Neuronal stem cell (in vitro differentiated cells): ENCODE results near the gene MEGF9.

Experiments
- DNase-seq: peaks from one replicate; pipeline ENCODE4 v3.0.0-alpha.2; 2013; ENCODE audit warnings: low spot score
- H2AFZ ChIP-seq: one replicate; pipeline ENCODE4 v1.6.1; 2013; ENCODE audit warnings: mild to moderate bottlenecking, low read length, inconsistent platforms
- H2AK5ac ChIP-seq: 2 replicates; pipeline ENCODE4 v1.6.1; 2013; ENCODE audit warnings: low read depth, mild to moderate bottlenecking, inconsistent platforms, low read length, moderate library complexity, mixed read lengths
- H2BK120ac ChIP-seq: 2 replicates; pipeline ENCODE4 v1.6.1; 2013; ENCODE audit warnings: low read depth, mild to moderate bottlenecking, inconsistent platforms, low read length, moderate library complexity, mixed read lengths
- H2BK12ac ChIP-seq: one replicate; pipeline ENCODE4 v1.6.1; 2013; ENCODE audit warnings: low read length, inconsistent platforms
- H2BK15ac ChIP-seq: 2 replicates; pipeline ENCODE4 v1.6.1; 2013; ENCODE audit warnings: mild to moderate bottlenecking, low read length, inconsistent platforms, mixed read lengths
- H2BK5ac ChIP-seq: one replicate; pipeline ENCODE4 v1.6.1; 2013; ENCODE audit warnings: inconsistent platforms, mild to moderate bottlenecking, low read length, moderate library complexity
- H3K14ac ChIP-seq: one replicate; pipeline ENCODE4 v1.6.1; 2013; ENCODE audit warnings: low read length, inconsistent platforms
- H3K18ac ChIP-seq: 2 replicates; pipeline ENCODE4 v1.6.1; 2013; ENCODE audit warnings: low read length, inconsistent platforms
- H3K23ac ChIP-seq: 2 replicates; pipeline ENCODE4 v1.6.1; 2013; ENCODE audit warnings: low read depth, mild to moderate bottlenecking, mixed read lengths, low read length, inconsistent platforms; ENCODE audit not compliant: poor library complexity
- H3K27ac ChIP-seq: replicated peaks from 3 replicates; pipeline ENCODE4 v1.5.1; 2013; ENCODE audit warnings: low read length, inconsistent platforms
- H3K27me3 ChIP-seq, 3 experiments: 2 replicates each; pipeline ENCODE4 v1.6.1; 2013; ENCODE audit warnings: low read length in 3 of 3, mild to moderate bottlenecking in 2 of 3, inconsistent platforms in 1 of 3, low read depth in 1 of 3, mixed read lengths in 1 of 3, moderate library complexity in 1 of 3; ENCODE audit not compliant: control insufficient read depth in 3 of 3, insufficient read depth in 3 of 3
- H3K36me3 ChIP-seq, 2 donors: replicated peaks in 1 of 2; 2 replicates each; pipeline ENCODE4 v1.6.1; 2013; ENCODE audit warnings: low read length in 2 of 2; ENCODE audit not compliant: control insufficient read depth in 2 of 2, insufficient read depth in 2 of 2
- H3K4ac ChIP-seq: 2 replicates; pipeline ENCODE4 v1.6.1; 2013; ENCODE audit warnings: inconsistent platforms, mild to moderate bottlenecking, low read length, moderate library complexity
- H3K4me1 ChIP-seq, 2 donors: 1 replicate in 1 of 2; 2 replicates in 1 of 2; pipeline ENCODE4 v1.6.1; 2013; ENCODE audit warnings: low read length in 2 of 2, low read depth in 1 of 2; ENCODE audit not compliant: control insufficient read depth in 2 of 2, insufficient read depth in 1 of 2
- H3K4me2 ChIP-seq: one replicate; pipeline ENCODE4 v1.6.1; 2013; ENCODE audit warnings: mild to moderate bottlenecking, low read length, inconsistent platforms; ENCODE audit not compliant: insufficient read depth, poor library complexity, severe bottlenecking
- H3K4me3 ChIP-seq, 2 donors: 2 replicates each; pipeline ENCODE4 v1.5.1; 2013; ENCODE audit warnings: low read length in 2 of 2, mild to moderate bottlenecking in 2 of 2, inconsistent platforms in 1 of 2, moderate library complexity in 1 of 2
- H3K79me1 ChIP-seq: one replicate; pipeline ENCODE4 v1.6.1; 2013; ENCODE audit warnings: low read depth, mild to moderate bottlenecking, inconsistent platforms, low read length, moderate library complexity
- H3K9ac ChIP-seq: one replicate; pipeline ENCODE4 v1.6.1; 2013; ENCODE audit warnings: mild to moderate bottlenecking, low read depth, low read length, inconsistent platforms; ENCODE audit not compliant: poor library complexity
- H3K9me3 ChIP-seq, 2 donors: replicated peaks in 1 of 2; 2 replicates each; pipeline versions ENCODE3 to v1.6.1; 2013; ENCODE audit warnings: low read length in 2 of 2, mild to moderate bottlenecking in 2 of 2, inconsistent platforms in 1 of 2, low read depth in 1 of 2, mixed read lengths in 1 of 2, moderate library complexity in 1 of 2; ENCODE audit not compliant: control insufficient read depth in 2 of 2, insufficient read depth in 1 of 2
- H4K8ac ChIP-seq: one replicate; pipeline ENCODE4 v1.6.1; 2013; ENCODE audit warnings: low read depth, mild to moderate bottlenecking, inconsistent platforms, low read length, moderate library complexity
- H4K91ac ChIP-seq: one replicate; pipeline ENCODE4 v1.6.1; 2013; ENCODE audit warnings: low read length, low read depth, mild to moderate bottlenecking, inconsistent platforms; ENCODE audit not compliant: poor library complexity
- WGBS, 2 donors: extraction: QIAGEN DNeasy Blood & Tissue Kit; methylation state at CpG; one replicate each; pipeline ENCODE4 v1.1.7; 2013; ENCODE audit warnings: missing lambda C conversion rate in 2 of 2, mixed read lengths in 1 of 2; ENCODE audit not compliant: insufficient read length in 2 of 2, insufficient replicate concordance in 1 of 2; ENCODE audit errors: extremely low coverage in 2 of 2; 5-methylcytosine and 5-hydroxymethylcytosine counted together

MEGF9 gene

GRCh38 chr9:120736881-120737280 lies 22.6 kb upstream of the MEGF9 start:
- Histone ChIP-seq H2BK15ac (no peak overlapping the region), H3K27me3 (no peaks in the 10 kb centered on the region), H3K79me1 (no peaks in the 10 kb centered on the region), H3K9me3 (no peaks in the 10 kb centered on the region), H2AK5ac (no peak overlapping the region), H3K4me2 (no peak overlapping the region), H3K36me3 (no peaks in the 10 kb centered on the region), H3K4ac (no peak overlapping the region), H3K9ac (no peak overlapping the region), H2BK5ac (no peak overlapping the region), H3K4me1 (peaks cover 2 to 4% of the 10 kb centered on the region in 2 donors), H3K27ac (no peak overlapping the region), H3K4me3 (no peak overlapping the region), H2AFZ (no peak overlapping the region), H3K14ac (no peak overlapping the region), H2BK120ac (no peak overlapping the region), H3K18ac (no peak overlapping the region), H2BK12ac (no peak overlapping the region), H4K91ac (no peak overlapping the region), H3K23ac (no peak overlapping the region), H4K8ac (no peak overlapping the region)
- DNase-seq: no peak
- no CpG with 5 or more reads among the region's 2 CpGs for WGBS, 2 donors

GRCh38 chr9:120735415-120736126 lies 21.3 kb upstream of the MEGF9 start:
- Histone ChIP-seq H3K27ac (no peak overlapping the region), H3K4me3 (no peak overlapping the region), H3K4me1 (peaks cover 9 to 11% of the 10 kb centered on the region in 2 donors), H4K8ac (no peak overlapping the region), H3K4me2 (no peak overlapping the region), H2BK15ac (no peak overlapping the region), H3K14ac (no peak overlapping the region), H2AK5ac (no peak overlapping the region), H4K91ac (no peak overlapping the region), H3K18ac (no peak overlapping the region), H3K23ac (no peak overlapping the region), H2AFZ (no peak overlapping the region), H3K36me3 (no peaks in the 10 kb centered on the region), H3K9me3 (no peaks in the 10 kb centered on the region), H3K79me1 (no peaks in the 10 kb centered on the region), H2BK5ac (no peak overlapping the region), H2BK120ac (no peak overlapping the region), H3K27me3 (no peaks in the 10 kb centered on the region), H2BK12ac (no peak overlapping the region), H3K9ac (no peak overlapping the region), H3K4ac (no peak overlapping the region)
- no CpG with 5 or more reads among the region's 3 CpGs for WGBS, 2 donors
- DNase-seq: no peak

- no peak for DNase-seq
- Histone ChIP-seq H2AFZ (no peak overlapping the region), H2BK15ac (no peak overlapping the region), H2BK12ac (no peak overlapping the region), H2BK5ac (no peak overlapping the region), H3K4ac (no peak overlapping the region), H3K18ac (no peak overlapping the region), H4K91ac (no peak overlapping the region), H4K8ac (no peak overlapping the region), H3K4me2 (no peak overlapping the region), H3K27ac (no peak overlapping the region), H3K36me3 (no peaks in the 10 kb centered on the region), H2AK5ac (no peak overlapping the region), H3K9ac (no peak overlapping the region), H3K4me3 (no peak overlapping the region), H3K9me3 (no peaks in the 10 kb centered on the region), H2BK120ac (no peak overlapping the region), H3K27me3 (no peaks in the 10 kb centered on the region), H3K23ac (no peak overlapping the region), H3K14ac (no peak overlapping the region), H3K4me1 (peaks cover 10 to 14% of the 10 kb centered on the region in 2 donors), H3K79me1 (no peaks in the 10 kb centered on the region)
- no CpG with 5 or more reads among the region's 2 CpGs for WGBS, 2 donors
These were observed 20.5 kb upstream of the MEGF9 start for GRCh38 chr9:120734607-120735410.

GRCh38 chr9:120733190-120733589 lies 18.9 kb upstream of the MEGF9 start:
- Histone ChIP-seq H2BK5ac (no peak overlapping the region), H3K4ac (no peak overlapping the region), H2BK15ac (no peak overlapping the region), H3K9me3 (no peaks in the 10 kb centered on the region), H3K36me3 (no peaks in the 10 kb centered on the region), H3K4me1 (peaks cover 10 to 17% of the 10 kb centered on the region in 2 donors), H4K91ac (no peak overlapping the region), H3K14ac (no peak overlapping the region), H2AFZ (no peak overlapping the region), H3K27me3 (no peaks in the 10 kb centered on the region), H2BK120ac (no peak overlapping the region), H3K4me2 (no peak overlapping the region), H3K27ac (no peak overlapping the region), H3K4me3 (no peak overlapping the region), H4K8ac (no peak overlapping the region), H2AK5ac (no peak overlapping the region), H3K18ac (no peak overlapping the region), H2BK12ac (no peak overlapping the region), H3K9ac (no peak overlapping the region), H3K79me1 (no peaks in the 10 kb centered on the region), H3K23ac (no peak overlapping the region)
- WGBS, 2 donors: no CpG with 5 or more reads among the region's 5 CpGs
- DNase-seq: no peak
